ENCODE measurements around the gene NBEA.

The NBEA gene

DNA sequence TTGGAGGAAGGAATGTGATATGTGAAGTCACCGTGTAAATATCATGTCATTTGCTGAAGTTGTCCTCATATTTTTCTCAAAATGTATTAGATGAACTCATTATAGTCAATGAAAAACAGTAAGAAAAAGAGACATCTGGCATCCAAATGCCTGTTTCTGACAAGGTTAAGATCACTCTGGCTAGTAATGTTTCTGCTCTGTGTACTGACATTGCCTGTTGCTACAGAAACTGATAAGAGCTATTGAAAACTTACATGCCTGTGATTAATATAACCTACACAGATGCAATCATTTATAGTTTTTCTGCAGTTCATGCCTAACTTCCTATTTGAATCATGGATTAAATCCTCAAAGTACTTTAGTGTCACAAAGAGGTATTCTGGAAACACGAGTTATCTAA, 249.8 kb downstream of the NBEA start:
- no peak for TF ChIP-seq GABPA (IDR thresholded peaks at IDR 0.05; ENCODE audit: low read depth)
- no peak for TF ChIP-seq CTCF (IDR thresholded peaks at IDR 0.05; ENCODE audit: insufficient read depth, low read length)
- TF ChIP-seq SPI1 (IDR thresholded peaks at IDR 0.05; ENCODE audit: borderline replicate concordance, low read depth), result no peak
- TF ChIP-seq POLR2AphosphoS5 (IDR thresholded peaks at IDR 0.05; ENCODE audit: low read depth), result no peak
- no peak for TF ChIP-seq REST (IDR thresholded peaks at IDR 0.05; ENCODE audit: insufficient replicate concordance, low read depth)

GRCh38 chr13:35198613-35199200, 256.6 kb downstream of the NBEA start:
- Histone ChIP-seq H3K27ac (replicated peaks) (no peak overlapping the region), H3K4me3 (replicated peaks; ENCODE audit: insufficient read depth, low read length) (no peak overlapping the region), H3K27me3 (ENCODE audit: insufficient read depth, poor library complexity, severe bottlenecking) (no peaks in the 10 kb centered on the region)
- no peak for TF ChIP-seq GABPA (IDR thresholded peaks at IDR 0.05; ENCODE audit: low read depth)
- DNase-seq (ENCODE audit: low read depth in 1 of 2, low spot score in 1 of 2), result no peak

More for the DNA sequence above, 249.8 kb downstream of the NBEA start:
- Histone ChIP-seq H3K27ac (replicated peaks) (no peak overlapping the region), H3K27me3 (ENCODE audit: insufficient read depth, poor library complexity, severe bottlenecking) (no peaks in the 10 kb centered on the region), H3K4me3 (replicated peaks; ENCODE audit: insufficient read depth, low read length) (no peak overlapping the region)
- no peak for DNase-seq (ENCODE audit: low read depth in 1 of 2, low spot score in 1 of 2)

GRCh38 chr13:35208587-35208986, 266.5 kb downstream of the NBEA start:
- no peak overlapping the region for H3K4me3 ChIP-seq (replicated peaks; ENCODE audit: insufficient read depth, low read length)
- no peak overlapping the region for H3K27ac ChIP-seq (replicated peaks)
- DNase-seq (ENCODE audit: low read depth in 1 of 2, low spot score in 1 of 2), result no peak
- TF ChIP-seq POLR2AphosphoS5 (IDR thresholded peaks at IDR 0.05; ENCODE audit: low read depth) (no peak), REST (IDR thresholded peaks at IDR 0.05; ENCODE audit: insufficient replicate concordance, low read depth) (no peak), CTCF (IDR thresholded peaks at IDR 0.05; ENCODE audit: insufficient read depth, low read length) (no peak), SPI1 (IDR thresholded peaks at IDR 0.05; ENCODE audit: borderline replicate concordance, low read depth) (no peak)
- H3K27me3 ChIP-seq (ENCODE audit: insufficient read depth, poor library complexity, severe bottlenecking), result no peaks in the 10 kb centered on the region

DNA sequence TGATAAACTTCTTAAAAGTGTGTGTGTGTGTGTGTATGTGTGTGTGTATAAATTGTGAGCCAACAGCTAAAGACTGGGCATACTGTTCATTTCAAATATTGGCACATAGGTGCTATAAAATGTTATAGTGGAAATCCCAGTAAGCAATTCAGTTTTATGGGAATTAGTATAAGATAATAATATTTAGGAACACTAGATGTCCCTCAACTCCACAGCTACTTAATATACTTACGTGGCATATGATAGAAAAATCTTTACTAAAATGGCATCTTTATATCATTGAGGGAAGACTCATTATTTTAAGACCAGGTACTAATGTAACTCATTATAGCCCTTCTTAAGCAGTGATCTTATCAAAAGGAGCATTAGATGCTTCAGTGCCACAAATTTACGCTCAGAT, 268.2 kb downstream of the NBEA start:
- Histone ChIP-seq H3K27me3 (ENCODE audit: insufficient read depth, poor library complexity, severe bottlenecking) (no peaks in the 10 kb centered on the region), H3K4me3 (replicated peaks; ENCODE audit: insufficient read depth, low read length) (no peak overlapping the region), H3K27ac (replicated peaks) (no peak overlapping the region)
- TF ChIP-seq SPI1 (IDR thresholded peaks at IDR 0.05; ENCODE audit: borderline replicate concordance, low read depth) (no peak), REST (IDR thresholded peaks at IDR 0.05; ENCODE audit: insufficient replicate concordance, low read depth) (no peak), POLR2AphosphoS5 (IDR thresholded peaks at IDR 0.05; ENCODE audit: low read depth) (no peak), GABPA (IDR thresholded peaks at IDR 0.05; ENCODE audit: low read depth) (no peak)
- no peak for DNase-seq (ENCODE audit: low read depth in 1 of 2, low spot score in 1 of 2)
